Stomach smooth muscle (tissue), 2 donors: ENCODE results near the gene MYOG.

Experiments
- H3K27ac ChIP-seq: one replicate; pipeline ENCODE4 v1.7.0; 2013; ENCODE audit warnings: mild to moderate bottlenecking, low read length, inconsistent platforms
- H3K27me3 ChIP-seq, 2 donors: one replicate each; pipeline ENCODE4 v1.7.0; 2013; ENCODE audit warnings: low read length in 2 of 2; ENCODE audit not compliant: insufficient read depth in 2 of 2, control insufficient read depth in 1 of 2
- H3K36me3 ChIP-seq, 2 donors: one replicate each; pipeline ENCODE4 v1.7.0; 2013; ENCODE audit warnings: low read length in 2 of 2; ENCODE audit not compliant: control insufficient read depth in 2 of 2, insufficient read depth in 2 of 2
- H3K4me1 ChIP-seq: one replicate; pipeline ENCODE4 v1.7.0; 2013; ENCODE audit warnings: low read length; ENCODE audit not compliant: control insufficient read depth, insufficient read depth
- H3K4me3 ChIP-seq, 2 donors: one replicate each; pipeline ENCODE4 v1.7.0; 2013; ENCODE audit warnings: low read length in 2 of 2
- H3K9ac ChIP-seq, 2 donors: one replicate each; pipeline ENCODE4 v1.7.0; 2013; ENCODE audit warnings: low read length in 2 of 2, mild to moderate bottlenecking in 1 of 2
- H3K9me3 ChIP-seq, 2 donors: one replicate each; pipeline ENCODE4 v1.7.0; 2013; ENCODE audit warnings: low read length in 2 of 2; ENCODE audit not compliant: control insufficient read depth in 2 of 2
- donor health status: healthy.
- donor health status: Pancreatic carcinoma.

The MYOG gene

GRCh38 chr1:203116091-203116820 lies 30.4 kb upstream of the MYOG start:
- Histone ChIP-seq H3K27me3 (peaks cover 27% of the 10 kb centered on the region in 2 donors), H3K4me3 (no peak overlapping the region), H3K9me3 (no peaks in the 10 kb centered on the region), H3K9ac (no peak overlapping the region), H3K4me1 (peaks cover 3% of the 10 kb centered on the region), H3K27ac (no peak overlapping the region), H3K36me3 (no peaks in the 10 kb centered on the region)

- Histone ChIP-seq H3K27me3 (peaks cover 15 to 16% of the 10 kb centered on the region in 2 donors), H3K9ac (no peak overlapping the region), H3K4me3 (no peak overlapping the region), H3K4me1 (peaks cover 3% of the 10 kb centered on the region), H3K36me3 (no peaks in the 10 kb centered on the region), H3K9me3 (no peaks in the 10 kb centered on the region), H3K27ac (no peak overlapping the region)
Observed at GRCh38 chr1:203114202-203114601, 28.4 kb upstream of the MYOG start.

GRCh38 chr1:203113308-203113707 lies 27.5 kb upstream of the MYOG start:
- no peaks in the 10 kb centered on the region for H3K9me3 ChIP-seq
- no peak overlapping the region for H3K27ac ChIP-seq
- peaks cover 3% of the 10 kb centered on the region for H3K4me1 ChIP-seq
- peaks cover 8 to 9% of the 10 kb centered on the region in 2 donors for H3K27me3 ChIP-seq
- no peak overlapping the region for H3K9ac ChIP-seq
- H3K36me3 ChIP-seq, result no peaks in the 10 kb centered on the region
- no peak overlapping the region for H3K4me3 ChIP-seq

GRCh38 chr1:203112475-203112874 lies 26.7 kb upstream of the MYOG start:
- no peaks in the 10 kb centered on the region for H3K9me3 ChIP-seq
- no peak overlapping the region for H3K9ac ChIP-seq
- H3K36me3 ChIP-seq, result no peaks in the 10 kb centered on the region
- H3K4me1 ChIP-seq, result no peaks in the 10 kb centered on the region
- H3K27me3 ChIP-seq, result peaks cover under 1 to 2% of the 10 kb centered on the region in 2 donors
- no peak overlapping the region for H3K27ac ChIP-seq
- H3K4me3 ChIP-seq, result no peak overlapping the region

GRCh38 chr1:203104789-203105390 lies 19.1 kb upstream of the MYOG start:
- Histone ChIP-seq H3K9ac (no peak overlapping the region), H3K27ac (no peak overlapping the region), H3K4me1 (no peaks in the 10 kb centered on the region), H3K9me3 (no peaks in the 10 kb centered on the region), H3K27me3 (peaks cover 0 to 8% of the 10 kb centered on the region in 2 donors), H3K36me3 (no peaks in the 10 kb centered on the region), H3K4me3 (no peak overlapping the region)

GRCh38 chr1:203103829-203104495 lies 18.1 kb upstream of the MYOG start:
- Histone ChIP-seq H3K4me1 (no peaks in the 10 kb centered on the region), H3K27ac (no peak overlapping the region), H3K4me3 (no peak overlapping the region), H3K27me3 (peaks cover 0 to 10% of the 10 kb centered on the region in 2 donors), H3K36me3 (no peaks in the 10 kb centered on the region), H3K9me3 (no peaks in the 10 kb centered on the region), H3K9ac (no peak overlapping the region)

- Histone ChIP-seq H3K27ac (no peak overlapping the region), H3K4me3 (no peak overlapping the region), H3K36me3 (no peaks in the 10 kb centered on the region), H3K4me1 (no peaks in the 10 kb centered on the region), H3K9ac (no peak overlapping the region), H3K9me3 (no peaks in the 10 kb centered on the region), H3K27me3 (peaks cover 0 to 10% of the 10 kb centered on the region in 2 donors)
Observed at GRCh38 chr1:203103216-203103615, 17.4 kb upstream of the MYOG start.

GRCh38 chr1:203101813-203102634 lies 16.2 kb upstream of the MYOG start:
- H3K27me3 ChIP-seq, result peaks cover 0 to 10% of the 10 kb centered on the region in 2 donors
- no peaks in the 10 kb centered on the region for H3K4me1 ChIP-seq
- no peak overlapping the region for H3K27ac ChIP-seq
- no peak overlapping the region for H3K4me3 ChIP-seq
- no peaks in the 10 kb centered on the region for H3K9me3 ChIP-seq
- no peak overlapping the region for H3K9ac ChIP-seq
- no peaks in the 10 kb centered on the region for H3K36me3 ChIP-seq

- Histone ChIP-seq H3K27me3 (peaks cover 0 to 10% of the 10 kb centered on the region in 2 donors), H3K9ac (no peak overlapping the region), H3K4me1 (no peaks in the 10 kb centered on the region), H3K36me3 (no peaks in the 10 kb centered on the region), H3K9me3 (no peaks in the 10 kb centered on the region), H3K27ac (no peak overlapping the region), H3K4me3 (no peak overlapping the region)
Observed at GRCh38 chr1:203100516-203100869, 14.7 kb upstream of the MYOG start.

GRCh38 chr1:203099805-203100515 lies 14.1 kb upstream of the MYOG start:
- Histone ChIP-seq H3K27me3 (peaks cover 0 to 10% of the 10 kb centered on the region in 2 donors), H3K27ac (no peak overlapping the region), H3K4me1 (no peaks in the 10 kb centered on the region), H3K9ac (no peak overlapping the region), H3K9me3 (no peaks in the 10 kb centered on the region), H3K36me3 (no peaks in the 10 kb centered on the region), H3K4me3 (no peak overlapping the region)
